Mesothelial cell of epicardium (in vitro differentiated cells): ENCODE measurements around the gene HOGA1. TPM values are rescaled to one million over a fixed set of nuclear protein-coding genes. Genes with fewer than 3 reads are reported as not detected.
"Not testable (repeated sequence)": the region's sequence is repeated elsewhere in the genome, so short reads cannot be mapped to it uniquely, and the experiment has no call there.

ENCODE experiments used
- DNase-seq, 2 experiments: peaks; one replicate each; pipeline ENCODE4 v3.0.0; 2021; ENCODE audit warnings: low spot score in 2 of 2; ENCODE audit not compliant: unreplicated experiment in 2 of 2
- H3K27ac Mint-ChIP-seq: 2 replicates; pipeline ENCODE4 v1.8.0; 2021; ENCODE audit warnings: mixed read lengths
- H3K27me3 Mint-ChIP-seq: 2 replicates; pipeline ENCODE4 v1.8.0; 2021; ENCODE audit warnings: low read depth, mixed read lengths
- H3K36me3 Mint-ChIP-seq: 2 replicates; pipeline ENCODE4 v1.8.0; 2021; ENCODE audit warnings: mixed read lengths
- H3K4me1 Mint-ChIP-seq: 2 replicates; pipeline ENCODE4 v1.8.0; 2021; ENCODE audit warnings: mixed read lengths
- H3K4me3 Mint-ChIP-seq: 2 replicates; pipeline ENCODE4 v1.8.0; 2021; ENCODE audit warnings: mild to moderate bottlenecking, moderate library complexity, mixed read lengths
- H3K9me3 Mint-ChIP-seq: 2 replicates; pipeline ENCODE4 v1.8.0; 2021; ENCODE audit warnings: mixed read lengths
- CTCF ChIP-seq: fragments of 200-600 bp; sonication (generic); IDR thresholded peaks from one replicate; pipeline ENCODE4 v1.5.0; 2021; ENCODE audit warnings: antibody characterized with exemption; ENCODE audit not compliant: unreplicated experiment
- total RNA-seq: library from RNA; stranded (reverse); gene quantifications from 3 replicates; pipeline ENCODE4 v1.2.1, GENCODE V29; 2021

Gene HOGA1
- total RNA-seq, 1 donor from 2014 or later, result 0.31 TPM

GRCh38 chr10:97633921-97634320 is 49.7 kb downstream of the HOGA1 start:
- H3K4me1 Mint-ChIP-seq, result peaks cover 11% of the 10 kb centered on the region
- TF ChIP-seq CTCF, result no peak
- no peaks in the 10 kb centered on the region for H3K9me3 Mint-ChIP-seq
- no peaks in the 10 kb centered on the region for H3K27me3 Mint-ChIP-seq
- H3K27ac Mint-ChIP-seq, result peak overlapping the region; percentile 87
- DNase-seq, result no peak
- no peaks in the 10 kb centered on the region for H3K36me3 Mint-ChIP-seq
- peak overlapping the region; percentile 97 for H3K4me3 Mint-ChIP-seq

DNA sequence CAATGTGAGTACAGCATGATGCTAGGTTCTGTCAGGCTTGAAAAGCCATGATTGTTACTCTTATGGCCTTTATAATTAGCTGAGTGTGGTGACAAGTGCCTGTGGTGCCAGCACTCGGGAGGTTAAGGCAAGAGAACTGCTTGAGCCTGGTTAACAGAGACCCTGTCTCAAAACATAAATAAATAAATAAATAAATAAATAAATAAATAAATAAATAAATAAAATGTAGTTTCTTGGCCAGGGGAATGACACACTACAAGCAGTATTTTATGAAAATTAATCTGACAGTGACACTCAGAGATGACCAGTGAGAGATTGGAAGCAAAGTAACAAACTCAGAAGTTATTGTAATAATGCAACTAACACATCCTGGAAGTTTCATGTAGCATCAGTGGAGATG is 51.4 kb downstream of the HOGA1 start:
- peaks cover 11% of the 10 kb centered on the region for H3K4me1 Mint-ChIP-seq
- no peaks in the 10 kb centered on the region for H3K36me3 Mint-ChIP-seq
- no peaks in the 10 kb centered on the region for H3K9me3 Mint-ChIP-seq
- TF ChIP-seq CTCF, result no peak
- H3K27ac Mint-ChIP-seq, result no peak overlapping the region
- no peaks in the 10 kb centered on the region for H3K27me3 Mint-ChIP-seq
- no peak overlapping the region for H3K4me3 Mint-ChIP-seq
- no peak for DNase-seq

- not testable (repeated sequence) for H3K9me3 Mint-ChIP-seq, H3K27ac Mint-ChIP-seq, DNase-seq, H3K27me3 Mint-ChIP-seq, H3K36me3 Mint-ChIP-seq, H3K4me3 Mint-ChIP-seq
- peaks cover 19% of the 10 kb centered on the region for H3K4me1 Mint-ChIP-seq
These were observed 54.9 kb downstream of the HOGA1 start for GRCh38 chr10:97639090-97639489.

DNA sequence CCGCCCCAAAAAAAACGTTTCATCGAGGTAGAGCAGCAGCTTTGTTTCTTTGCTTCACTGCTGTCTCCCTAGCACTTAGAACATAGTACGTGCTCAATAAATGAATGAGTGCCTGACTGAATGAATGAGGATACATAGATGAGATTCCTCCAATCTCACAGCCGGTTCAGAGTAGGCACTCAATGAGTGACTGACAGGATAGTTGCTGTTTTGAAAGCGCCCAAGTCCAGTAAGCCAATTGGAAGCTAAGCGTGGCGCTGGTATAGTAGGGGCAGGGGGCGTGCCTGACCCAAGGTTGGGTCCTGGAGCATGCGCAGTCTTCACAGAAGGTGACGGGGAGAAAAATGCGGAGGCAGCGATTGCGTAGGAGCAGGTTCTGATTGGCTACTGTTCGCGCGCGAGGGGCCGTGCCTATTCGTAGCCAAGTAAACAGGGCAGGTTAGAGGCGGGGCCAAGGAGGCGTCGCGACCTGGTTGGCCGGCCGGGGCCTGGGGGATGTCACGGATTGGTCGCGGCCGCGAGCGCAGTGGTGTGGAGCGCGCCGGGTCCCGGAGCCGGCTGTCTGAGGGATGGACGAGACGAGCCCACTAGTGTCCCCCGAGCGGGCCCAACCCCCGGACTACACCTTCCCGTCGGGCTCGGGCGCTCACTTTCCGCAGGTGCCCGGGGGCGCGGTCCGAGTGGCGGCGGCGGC is 56.1 kb downstream of the HOGA1 start, which contains the start of gene PI4K2A:
TSS of gene PI4K2A (plus strand) at position 498 of the 694 bp plus-strand sequence. CDS start at position 570, 72 bp downstream.
- DNase-seq, result peak; percentile 94 to 98
- TF ChIP-seq CTCF, result no peak
- Mint-ChIP-seq H3K4me3 (peak within 1 kb of the TSS; percentile 90), H3K27ac (peak within 1 kb of the TSS; percentile 95), H3K36me3 (no peaks in the 10 kb centered on the region), H3K27me3 (no peaks in the 10 kb centered on the region), H3K4me1 (peaks cover 19% of the 10 kb centered on the region), H3K9me3 (no peaks in the 10 kb centered on the region)

DNA sequence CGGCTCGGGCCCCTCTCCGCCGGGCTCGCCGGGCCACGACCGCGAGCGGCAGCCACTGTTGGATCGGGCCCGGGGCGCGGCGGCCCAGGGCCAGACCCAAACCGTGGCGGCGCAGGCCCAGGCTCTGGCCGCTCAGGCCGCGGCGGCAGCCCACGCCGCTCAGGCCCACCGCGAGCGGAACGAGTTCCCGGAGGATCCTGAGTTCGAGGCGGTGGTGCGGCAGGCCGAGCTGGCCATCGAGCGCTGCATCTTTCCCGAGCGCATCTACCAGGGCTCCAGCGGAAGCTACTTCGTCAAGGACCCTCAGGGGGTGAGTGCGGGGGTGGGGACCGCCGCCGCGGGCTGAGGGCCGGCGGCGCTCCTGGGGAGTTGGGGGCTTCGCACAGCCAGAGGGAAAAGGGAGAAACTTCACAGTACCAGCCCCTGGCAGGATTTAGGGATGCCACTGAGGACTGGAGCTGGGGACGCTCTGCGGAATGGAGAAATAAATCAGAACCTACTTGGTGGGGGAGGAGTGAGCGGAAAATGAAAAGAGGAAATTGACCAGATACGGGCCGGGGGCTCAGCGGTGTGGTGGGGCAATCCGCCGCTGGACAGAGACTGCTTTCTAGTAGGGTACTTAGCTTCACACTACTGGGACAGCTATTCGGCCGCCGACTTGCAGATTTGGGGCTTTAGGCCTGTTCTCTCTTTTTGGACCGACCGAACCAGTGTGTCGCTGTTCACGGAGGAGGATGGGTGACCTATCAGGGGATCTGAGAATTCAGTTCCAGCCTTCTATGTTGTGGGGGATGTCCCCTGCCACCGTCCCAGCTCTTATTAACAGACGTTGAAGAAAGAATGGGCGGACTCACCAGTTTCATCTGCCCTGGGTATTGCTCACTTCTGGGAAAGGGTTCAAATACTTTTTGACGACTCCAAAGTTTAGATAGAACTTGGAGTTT is 57.0 kb downstream of the HOGA1 start:
- TF ChIP-seq CTCF, result no peak
- H3K9me3 Mint-ChIP-seq, result no peaks in the 10 kb centered on the region
- DNase-seq, result peak in 1 of 2 experiments; percentile 64
- H3K27ac Mint-ChIP-seq, result peak overlapping the region; percentile 95
- peaks cover 3% of the 10 kb centered on the region for H3K36me3 Mint-ChIP-seq
- H3K4me1 Mint-ChIP-seq, result peaks cover 19% of the 10 kb centered on the region
- peak overlapping the region; percentile 90 for H3K4me3 Mint-ChIP-seq
- H3K27me3 Mint-ChIP-seq, result no peaks in the 10 kb centered on the region

DNA sequence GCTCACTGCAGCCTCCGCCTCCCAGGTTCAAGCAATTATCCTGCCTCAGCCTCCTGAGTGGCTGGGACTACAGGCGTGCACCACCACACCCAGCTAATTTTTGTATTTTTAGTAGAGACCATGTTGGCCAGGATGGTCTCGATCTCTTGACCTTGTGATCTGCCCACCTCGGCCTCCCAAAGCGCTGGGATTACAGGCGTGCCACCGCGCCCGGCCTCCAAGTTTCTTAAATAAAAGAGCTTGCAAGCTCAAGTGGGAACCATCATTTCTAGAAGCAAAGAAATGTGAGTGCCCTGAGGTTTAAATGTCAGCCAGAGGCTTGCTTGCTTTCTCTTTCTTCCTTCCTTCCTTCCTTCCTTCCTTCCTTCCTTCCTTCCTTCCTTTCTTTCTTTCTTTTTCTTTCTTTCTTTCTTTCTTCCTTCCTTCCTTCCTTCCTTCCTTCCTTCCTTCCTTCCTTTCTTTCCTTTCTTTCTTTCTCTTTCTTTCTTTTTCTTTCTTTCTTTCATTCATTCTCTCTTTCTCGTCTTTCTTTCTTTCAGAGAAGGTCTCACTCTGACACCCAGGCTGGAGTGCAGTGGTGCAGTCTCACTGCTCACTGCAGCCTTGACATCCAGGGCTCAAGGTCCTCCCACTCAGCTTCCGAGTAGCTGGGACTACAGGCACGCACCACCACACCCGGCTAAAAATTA is 58.4 kb downstream of the HOGA1 start:
- Mint-ChIP-seq H3K4me1 (peaks cover 19% of the 10 kb centered on the region), H3K4me3 (peak overlapping the region; percentile 90), H3K27ac (peak overlapping the region; percentile 71)
- not testable (repeated sequence) for H3K9me3 Mint-ChIP-seq, H3K27me3 Mint-ChIP-seq, DNase-seq, H3K36me3 Mint-ChIP-seq
